GM18517 (cell line): ENCODE results near the gene KCNAB2.
"Not testable (repeated sequence)": the region's sequence is repeated elsewhere in the genome, so short reads cannot be mapped to it uniquely, and the experiment has no call there.

Experiments
- ATAC-seq: cut with Tn5 transposase; IDR thresholded peaks from one replicate; pipeline ENCODE4 v1.9.1; 2021; ENCODE audit warnings: mild to moderate bottlenecking, moderate library complexity; ENCODE audit not compliant: unreplicated experiment

KCNAB2 gene

DNA sequence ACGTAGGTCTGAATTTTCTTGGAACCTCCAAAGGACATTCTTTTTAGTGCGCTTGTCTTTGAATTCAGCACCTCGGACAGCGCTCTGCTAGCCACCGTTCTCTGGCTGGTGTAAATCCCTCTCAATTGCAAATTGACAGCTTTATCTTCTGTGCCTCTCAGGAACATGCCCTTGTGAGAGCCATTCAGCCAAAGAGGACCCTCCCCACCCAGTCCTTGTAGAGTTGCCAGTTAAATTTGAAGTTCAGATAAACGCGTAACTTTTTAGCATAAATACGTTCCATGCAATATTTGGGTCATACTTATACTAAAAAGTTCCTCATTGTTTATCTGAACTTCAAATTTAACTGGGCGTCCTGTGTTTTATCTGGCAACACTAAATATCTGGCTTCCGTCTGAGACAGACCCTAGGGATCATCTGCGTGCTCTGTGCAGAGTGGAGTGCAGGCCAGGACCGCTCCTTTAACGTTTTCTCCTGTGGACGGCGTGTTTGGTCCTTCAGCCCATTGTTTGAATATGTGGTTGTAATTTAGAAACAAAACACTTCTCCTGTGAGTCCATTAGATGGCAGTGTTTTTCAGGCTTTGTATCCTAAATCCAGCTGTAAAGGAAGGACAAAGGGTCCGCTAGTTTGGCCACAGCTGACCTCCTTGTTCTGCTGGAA is 7.0 kb downstream of the KCNAB2 start:
- no peak for ATAC-seq

DNA sequence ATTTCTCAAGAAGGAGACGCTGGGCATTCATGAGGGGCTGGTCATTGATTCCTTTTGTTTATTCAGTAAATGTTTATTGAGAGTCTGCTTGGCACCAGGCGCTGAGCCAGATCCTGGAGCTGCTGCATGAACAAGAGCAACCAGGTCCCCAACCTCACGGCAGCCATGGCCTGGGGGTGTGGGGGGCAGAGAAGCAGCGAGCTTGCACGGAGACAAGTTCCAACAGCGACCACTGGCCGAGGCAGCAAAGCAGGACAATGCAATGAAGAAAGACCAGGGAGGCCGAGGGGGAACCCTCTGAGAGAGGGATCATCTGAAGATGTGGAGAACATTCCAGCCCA is 7.5 kb downstream of the KCNAB2 start:
- ATAC-seq, result no peak

DNA sequence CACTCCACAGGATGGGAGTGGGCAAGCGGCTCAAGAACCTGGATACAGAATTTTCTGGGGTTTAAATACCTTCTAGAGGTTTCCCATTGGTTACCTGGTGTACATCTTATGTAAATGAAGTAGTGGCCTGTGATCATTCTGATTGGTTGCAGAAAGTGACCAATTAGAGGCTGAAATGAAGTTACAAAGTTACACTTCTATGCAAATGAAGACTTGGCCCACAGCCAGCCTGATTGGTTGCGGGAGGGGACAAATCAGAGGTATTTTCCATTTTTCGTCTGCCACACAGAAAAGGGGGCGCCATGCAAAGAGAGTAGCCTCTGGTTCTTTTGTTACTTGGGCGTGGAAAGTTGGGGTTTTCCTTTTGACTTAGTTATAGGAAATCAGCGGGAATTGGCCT is 8.9 kb downstream of the KCNAB2 start:
- ATAC-seq, result no peak

DNA sequence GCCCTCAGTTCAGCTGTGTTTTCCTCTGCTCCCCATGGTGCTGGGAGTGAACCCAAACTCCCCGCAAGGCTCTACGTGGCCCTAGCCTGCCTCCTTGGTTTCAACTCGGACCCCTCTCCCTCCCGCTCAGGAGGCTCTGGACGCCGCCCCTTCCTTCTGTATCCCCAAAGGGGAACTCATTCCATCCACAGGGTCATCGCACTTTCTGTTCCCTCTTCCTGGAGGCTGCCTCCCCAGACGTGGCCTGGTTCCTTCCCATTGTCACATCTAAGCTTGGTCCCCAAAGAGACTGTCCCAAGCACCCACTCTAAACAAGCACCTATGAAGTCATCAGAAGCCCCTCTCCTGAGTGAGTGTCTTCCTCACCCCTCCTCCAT is 10.9 kb downstream of the KCNAB2 start:
- no peak for ATAC-seq

DNA sequence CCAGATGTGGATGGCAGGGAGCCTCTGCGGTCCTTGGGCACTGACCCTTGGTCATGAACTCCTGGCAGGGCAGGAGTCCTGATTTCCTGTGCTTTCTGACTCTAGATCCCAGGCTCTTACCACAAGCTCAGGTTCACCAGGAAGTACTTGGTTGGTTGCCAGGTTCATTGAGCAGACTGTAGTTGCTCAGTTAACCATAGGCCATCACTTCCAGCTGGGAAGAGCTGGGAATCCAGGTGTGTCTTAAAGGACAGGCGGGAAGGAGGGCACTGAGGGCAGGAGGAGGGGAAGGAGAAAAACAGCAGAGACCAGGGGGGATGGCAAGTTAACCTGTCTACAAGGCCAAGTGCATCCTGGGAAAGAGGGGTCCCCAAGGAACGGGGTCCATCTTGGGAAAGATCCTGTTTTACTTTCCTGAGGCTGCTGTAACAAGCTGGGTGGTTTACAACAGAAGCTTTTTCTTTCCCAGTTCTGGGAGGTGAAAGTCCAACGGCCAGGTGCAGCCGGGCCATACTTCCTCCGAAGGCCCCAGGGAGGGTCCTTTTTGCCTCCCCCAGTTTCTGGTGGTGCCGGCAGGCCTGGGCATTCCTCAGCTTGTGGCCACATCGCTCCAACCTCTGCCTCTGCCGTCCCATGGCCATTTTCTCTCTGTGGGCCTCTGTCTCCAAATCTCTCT is 11.6 kb downstream of the KCNAB2 start:
- ATAC-seq, result no peak

DNA sequence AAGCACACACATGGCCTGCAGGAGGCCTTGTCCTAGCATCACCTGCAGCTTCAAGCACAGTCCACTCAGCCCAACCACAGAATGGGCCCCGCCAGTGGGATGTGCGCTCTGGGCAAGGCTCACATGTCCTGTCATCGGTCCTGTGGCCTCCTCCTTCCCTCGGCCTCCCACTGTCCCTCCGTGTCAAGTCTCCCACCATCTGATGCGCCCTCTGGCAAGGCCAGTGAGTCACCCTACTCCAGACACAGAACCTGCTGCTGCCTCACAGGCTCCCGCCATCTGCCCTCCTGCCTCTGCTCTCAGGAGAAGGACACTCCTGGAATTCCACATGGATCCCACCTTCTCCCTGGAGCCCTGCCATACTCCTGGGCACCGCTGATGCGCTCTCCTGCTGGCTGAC is 14.2 kb downstream of the KCNAB2 start:
- ATAC-seq, result no peak

DNA sequence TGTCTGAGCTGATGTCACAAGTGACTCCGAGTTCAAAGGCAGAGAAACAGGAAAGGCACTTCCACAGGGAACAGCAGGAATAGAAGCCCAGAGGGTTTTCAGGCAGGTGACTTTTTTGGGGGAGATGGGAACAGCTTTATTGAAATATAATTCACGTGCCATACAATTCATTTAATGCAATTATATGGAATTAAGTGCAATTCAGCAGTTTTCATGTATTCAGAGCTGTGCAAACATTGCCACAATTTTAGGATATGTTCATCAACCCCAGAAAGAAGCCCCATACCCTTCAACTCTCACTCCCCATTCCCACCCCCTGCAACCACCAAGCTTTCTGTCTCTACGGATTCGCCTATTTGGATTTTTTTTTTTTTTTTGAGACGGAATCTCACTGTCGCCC is 17.0 kb downstream of the KCNAB2 start:
- no peak for ATAC-seq

DNA sequence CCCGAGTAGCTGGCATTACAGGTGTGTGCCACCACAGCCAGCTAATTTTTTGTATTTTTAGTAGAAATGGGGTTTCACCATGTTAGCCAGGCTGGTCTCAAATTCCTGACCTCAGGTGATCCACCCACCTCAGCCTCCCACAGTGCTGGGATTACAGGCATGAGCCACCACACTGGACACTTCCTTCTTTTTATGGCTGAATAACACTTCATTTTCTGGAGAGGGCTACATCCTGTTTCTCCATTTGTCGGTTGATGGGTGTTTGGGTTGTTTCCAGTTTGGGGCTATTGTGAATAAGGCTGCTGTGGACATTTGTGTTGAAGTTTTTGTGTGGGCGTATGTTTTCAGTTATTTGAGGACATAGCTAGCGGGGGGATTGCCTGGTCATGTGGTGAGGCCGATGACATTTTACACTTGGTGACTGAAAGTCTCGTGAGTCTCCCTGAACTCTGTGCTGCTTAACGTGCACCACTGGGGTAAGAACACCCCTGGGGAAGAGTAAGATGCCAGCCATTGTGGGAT is 17.9 kb downstream of the KCNAB2 start:
- ATAC-seq, result not testable (repeated sequence)

DNA sequence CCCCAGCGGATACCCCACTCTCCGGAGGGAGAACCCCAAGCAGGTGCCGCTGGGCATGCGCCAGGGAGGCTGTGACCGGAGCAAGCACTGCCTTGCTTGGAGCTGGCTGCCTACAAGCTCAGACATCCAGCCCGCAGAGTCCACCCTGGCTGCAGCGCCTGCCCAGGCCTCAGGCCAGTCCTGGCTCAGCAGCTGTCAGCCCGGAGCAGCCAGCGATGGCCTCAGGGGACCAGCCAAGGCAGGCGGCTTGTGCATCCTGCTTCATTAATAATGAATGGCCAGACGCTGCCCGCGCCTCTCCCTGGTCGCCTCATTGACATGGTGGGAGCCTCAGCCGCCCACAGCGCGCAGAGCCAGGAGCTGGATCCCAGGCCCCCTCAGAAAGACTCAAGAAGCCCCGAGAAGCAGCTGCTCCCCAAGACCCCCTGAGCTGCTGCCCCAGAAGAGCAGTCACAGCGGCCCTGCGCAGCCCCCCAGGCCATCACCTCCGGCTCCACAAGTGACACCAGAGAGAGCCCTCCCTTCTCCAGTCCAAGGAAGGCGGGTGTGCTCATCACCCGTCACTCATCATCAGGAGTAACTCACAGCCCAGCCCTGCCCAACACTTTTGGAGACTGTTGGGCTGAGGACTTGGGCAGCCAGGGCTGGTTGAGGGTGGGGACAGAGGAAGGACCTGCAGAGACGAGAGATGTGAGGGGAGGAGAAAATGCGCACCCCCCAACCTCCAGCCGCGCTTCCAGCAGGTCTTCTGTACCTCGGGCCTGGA is 19.6 kb downstream of the KCNAB2 start:
- no peak for ATAC-seq

DNA sequence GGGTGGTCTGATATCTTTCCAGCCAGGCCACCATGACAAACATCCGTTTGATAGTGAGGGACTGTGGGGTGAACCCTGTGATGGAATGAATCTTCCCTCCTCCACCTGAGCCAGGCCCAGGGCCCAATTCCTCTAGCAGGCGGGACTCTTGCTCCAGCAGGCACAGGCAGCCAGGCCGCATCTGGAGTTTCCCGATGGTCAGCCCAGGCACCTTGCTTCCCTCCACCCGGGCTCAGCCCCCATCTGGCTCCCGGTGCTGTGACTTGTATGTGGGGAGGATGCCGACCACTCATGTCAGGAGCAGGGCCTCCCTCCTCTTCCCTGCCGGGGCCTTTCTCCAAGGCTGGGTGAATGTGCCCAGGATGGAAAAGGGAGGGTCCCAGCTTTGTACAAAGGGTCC is 21.0 kb downstream of the KCNAB2 start:
- no peak for ATAC-seq

DNA sequence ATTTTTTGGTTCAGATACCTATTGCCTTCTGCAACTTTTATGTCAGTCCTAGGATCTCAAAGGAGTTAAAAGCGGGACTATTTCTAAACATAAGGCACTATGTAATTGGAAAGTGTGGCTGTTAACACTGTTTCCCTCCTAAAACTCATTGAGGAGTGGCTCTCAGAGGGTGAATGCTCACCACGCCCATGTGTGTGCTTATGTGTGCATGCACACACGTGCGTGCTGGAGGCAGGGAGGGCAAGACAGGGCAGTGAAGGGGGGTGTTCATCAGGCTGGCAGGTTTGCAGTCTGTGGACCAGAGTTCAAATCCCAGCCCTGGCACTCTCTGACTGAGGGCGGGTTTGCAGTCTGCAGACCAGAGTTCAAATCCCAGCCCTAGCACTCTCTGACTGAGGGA is 22.4 kb downstream of the KCNAB2 start:
- ATAC-seq, result no peak

DNA sequence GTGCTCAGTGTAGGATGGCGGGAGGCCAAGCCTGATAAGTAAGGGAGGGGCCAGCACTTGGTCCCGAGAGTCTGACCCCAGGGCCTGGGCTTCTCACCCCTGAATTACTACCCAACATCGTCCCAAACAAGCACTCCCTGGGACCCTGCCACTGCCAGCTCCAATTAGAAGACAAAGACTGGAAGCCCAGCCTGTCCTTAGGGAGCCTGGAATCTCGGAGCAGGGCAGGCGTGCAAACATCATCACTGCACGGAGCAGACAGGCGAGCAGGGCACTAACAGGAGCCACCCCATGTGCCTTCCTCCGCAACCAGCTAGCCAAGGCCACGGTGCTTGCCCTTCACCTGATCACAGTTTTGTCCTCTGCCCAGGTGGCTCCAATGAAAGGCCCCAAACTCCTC is 23.2 kb downstream of the KCNAB2 start:
- ATAC-seq, result no peak

DNA sequence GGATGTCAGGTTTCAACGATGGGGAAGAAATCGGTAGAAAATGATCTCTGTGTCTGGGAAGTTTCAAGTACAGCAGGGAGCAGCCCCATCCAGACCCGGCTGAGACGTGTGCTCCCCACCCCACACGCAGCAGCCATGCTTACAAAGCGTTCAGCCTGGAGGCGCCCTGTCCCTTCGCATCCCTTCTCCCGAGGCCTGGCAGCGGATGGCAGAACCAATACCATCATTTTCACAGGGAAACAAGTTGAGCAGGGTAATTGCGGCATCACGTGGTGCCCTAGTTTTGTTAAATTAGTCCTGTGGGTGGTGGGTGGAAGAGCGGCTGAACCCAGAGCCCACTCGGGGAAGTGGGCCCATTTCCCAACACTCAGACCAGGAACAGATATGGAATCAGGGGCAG is 23.9 kb downstream of the KCNAB2 start:
- ATAC-seq, result no peak

DNA sequence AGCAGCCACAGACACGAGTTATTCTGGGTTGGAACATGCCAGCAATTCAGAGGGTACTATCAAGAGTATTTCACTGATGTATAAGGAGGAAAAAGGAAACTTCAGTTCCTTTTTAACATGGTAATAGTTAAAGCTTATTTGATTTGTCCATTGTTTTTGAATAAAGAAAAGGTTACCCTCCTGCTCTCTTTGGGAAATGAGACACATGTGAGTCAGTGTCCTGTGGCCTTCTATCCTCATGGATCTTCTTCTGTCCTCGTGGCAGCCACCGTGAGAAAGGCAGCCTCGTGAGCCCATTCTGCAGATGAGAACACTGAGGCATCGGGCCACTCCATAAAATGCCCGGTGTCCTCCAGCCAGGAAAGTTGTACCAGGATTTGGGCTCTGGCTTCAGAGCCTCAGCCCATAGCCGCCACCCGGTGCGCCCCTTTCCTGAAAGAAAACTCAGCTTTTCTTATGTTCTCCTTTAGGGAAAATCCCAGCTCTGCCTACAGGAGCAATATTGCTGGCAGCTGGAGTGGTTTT is 24.8 kb downstream of the KCNAB2 start:
- ATAC-seq, result no peak

DNA sequence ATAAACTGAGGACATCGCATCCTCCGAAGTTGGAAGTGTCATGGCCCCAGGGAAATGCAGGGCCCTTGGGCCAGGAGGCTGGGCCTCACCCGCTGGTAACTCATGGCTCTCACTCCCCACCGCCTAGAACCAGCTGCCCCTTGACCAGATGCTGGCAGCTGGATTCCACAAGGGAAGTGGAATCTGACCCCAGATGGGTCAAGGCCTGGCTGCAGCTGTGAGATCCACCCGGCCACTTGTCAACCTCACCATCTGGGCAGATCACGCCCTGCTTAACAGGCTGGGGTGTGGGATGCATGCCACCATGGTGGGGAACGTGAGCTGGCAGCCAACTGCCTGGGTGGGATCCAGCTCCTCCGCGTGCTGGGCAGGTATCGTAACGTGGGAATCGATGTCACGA is 25.5 kb downstream of the KCNAB2 start:
- no peak for ATAC-seq

DNA sequence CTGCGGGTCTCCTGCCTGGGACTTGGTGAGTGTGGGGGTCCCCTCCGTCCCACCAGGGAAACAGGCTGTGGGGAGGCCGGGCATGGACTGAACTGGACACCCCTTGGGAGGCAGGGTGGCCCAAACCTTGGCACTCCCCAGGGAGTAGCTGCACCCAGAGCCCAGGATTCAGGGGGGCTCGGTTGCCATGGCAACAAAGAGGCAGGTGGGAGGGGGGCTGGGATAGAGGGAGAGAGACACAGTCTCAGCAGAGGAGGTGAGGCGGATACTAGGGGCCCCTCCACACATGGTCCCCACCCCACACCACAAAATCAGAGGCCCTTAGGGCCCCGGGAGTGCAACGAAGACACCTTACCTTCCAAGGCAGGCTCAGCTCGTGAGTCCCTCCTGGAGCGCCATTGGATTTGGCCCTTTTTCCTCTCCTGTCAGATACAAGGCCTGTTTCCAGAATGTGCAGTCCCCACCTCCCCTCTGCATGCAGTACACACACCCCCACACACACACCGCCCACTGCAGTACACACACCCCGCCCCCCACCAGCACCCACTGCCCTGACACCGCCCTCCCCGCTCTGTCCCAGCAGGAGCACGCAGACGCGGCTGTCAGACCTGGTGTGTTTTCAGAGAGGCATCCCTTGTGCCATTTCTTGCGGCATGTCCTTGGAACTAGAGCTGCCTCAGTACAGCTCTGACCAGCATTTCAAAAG is 27.2 kb downstream of the KCNAB2 start:
- no peak for ATAC-seq

DNA sequence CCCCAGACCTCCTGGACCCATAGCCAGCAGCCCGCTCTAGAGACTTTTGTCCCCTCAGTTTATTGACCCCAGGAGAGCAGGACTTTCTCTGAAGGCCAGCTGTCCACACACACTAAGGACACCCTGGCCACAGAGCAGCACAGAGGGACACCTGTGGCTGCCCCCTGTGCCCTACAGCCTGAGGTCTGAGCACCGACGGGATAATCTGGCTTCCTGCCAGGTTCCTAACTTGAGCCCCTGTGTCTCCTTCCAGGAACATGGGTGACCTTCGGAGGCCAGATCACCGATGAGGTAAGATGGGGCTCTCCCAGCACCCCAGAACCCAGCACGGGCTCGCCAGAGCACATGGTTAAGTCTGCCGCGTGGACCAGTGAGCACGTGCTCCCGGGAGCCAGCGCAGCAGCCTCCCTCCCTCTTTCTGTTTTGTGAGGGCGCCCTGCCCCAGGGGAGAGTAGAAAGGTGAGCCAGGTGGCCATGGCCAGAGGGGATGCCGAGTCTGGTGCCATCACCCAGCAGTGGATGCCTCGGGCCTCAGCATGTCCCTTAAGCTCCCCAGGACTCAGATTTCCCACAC is 27.9 kb downstream of the KCNAB2 start:
- no peak for ATAC-seq

DNA sequence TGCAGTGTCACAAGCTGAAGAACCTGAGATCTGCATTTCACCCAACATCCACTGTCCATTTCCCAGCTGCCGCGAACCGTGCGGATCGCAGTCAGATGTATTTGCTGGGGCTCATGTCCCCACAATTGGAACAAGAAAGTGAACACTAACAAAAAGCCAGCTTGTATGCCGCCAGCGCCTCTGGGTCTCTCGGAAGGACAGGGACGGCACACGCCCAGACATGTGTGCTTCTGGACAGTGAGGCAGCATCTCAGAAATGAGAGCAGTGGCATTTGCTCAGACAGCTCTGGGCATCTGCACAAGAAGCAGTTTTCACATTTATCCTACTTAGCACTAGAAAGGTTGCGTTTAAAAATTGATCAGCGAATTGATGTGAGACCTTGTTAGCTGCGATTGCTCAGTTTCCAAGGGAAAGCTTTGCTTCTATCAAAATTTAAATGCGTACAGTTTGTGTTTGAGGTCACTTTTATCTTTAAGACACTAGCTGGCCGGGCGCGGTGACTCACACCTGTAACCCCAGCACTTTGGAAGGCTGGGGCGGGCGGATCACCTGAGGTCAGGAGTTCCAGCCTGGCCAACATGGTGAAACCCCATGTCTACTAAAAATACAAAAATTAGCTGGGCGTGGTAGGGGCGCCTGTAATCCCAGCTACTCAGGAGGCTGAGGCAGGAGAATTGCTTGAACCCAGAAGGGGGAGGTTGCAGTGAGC is 28.7 kb downstream of the KCNAB2 start:
- no peak for ATAC-seq

DNA sequence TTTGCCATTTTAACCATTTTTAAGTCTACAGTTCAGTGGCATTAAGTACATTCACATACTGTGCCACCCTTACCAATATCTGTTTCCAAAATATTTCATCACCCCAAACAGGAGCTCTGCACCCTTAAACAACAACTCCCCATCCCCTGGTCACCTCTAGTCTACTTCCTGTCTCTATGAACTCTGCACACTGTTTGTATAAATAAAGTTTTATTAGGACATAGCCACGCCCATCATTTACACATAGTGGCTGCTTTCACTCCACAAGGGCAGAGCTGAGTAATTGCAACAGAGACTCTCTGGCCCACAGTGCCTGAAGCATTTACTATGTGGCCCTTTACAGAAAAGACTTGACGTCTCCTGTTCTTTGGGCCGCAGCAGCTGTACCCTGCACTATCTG is 30.1 kb downstream of the KCNAB2 start:
- ATAC-seq, result no peak

DNA sequence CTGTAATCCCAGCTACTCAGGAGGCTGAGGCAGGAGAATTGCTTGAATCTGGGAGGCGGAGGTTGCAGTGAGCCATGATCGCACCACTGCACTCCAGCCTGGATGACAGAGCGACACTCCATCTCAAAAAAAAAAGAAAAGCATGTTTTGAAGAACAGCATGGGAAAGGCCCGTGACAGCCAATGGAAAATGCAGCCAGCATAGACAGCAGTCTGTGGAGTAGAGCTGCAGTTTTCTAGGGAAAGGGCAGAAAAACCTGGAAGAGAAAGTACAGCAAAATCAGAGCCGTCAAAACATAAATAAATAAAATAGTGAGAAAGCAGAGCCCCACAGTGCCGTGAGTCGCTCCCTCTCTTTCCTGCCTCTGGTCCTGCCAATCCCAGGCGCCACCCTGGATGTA is 31.4 kb downstream of the KCNAB2 start:
- not testable (repeated sequence) for ATAC-seq
